Thyroid gland (tissue), 4 donors: ENCODE results near the gene KRTAP2-3.
"Not testable (repeated sequence)": the region's sequence is repeated elsewhere in the genome, so short reads cannot be mapped to it uniquely, and the experiment has no call there.

ENCODE experiments used
- CTCF ChIP-seq, 6 experiments: fragments of 200-600 bp in 3 of 6; fragments of 450-650 bp in 3 of 6; sonication (generic) in 3 of 6; IDR thresholded peaks; one replicate each; pipeline ENCODE4 v1.5.1; 2016 to 2019; ENCODE audit warnings: antibody characterized with exemption in 6 of 6, mild to moderate bottlenecking in 2 of 6, inconsistent platforms in 1 of 6, moderate library complexity in 1 of 6
- POLR2A ChIP-seq, 2 donors: fragments of 450-650 bp; IDR thresholded peaks; one replicate each; pipeline ENCODE4 v1.6.1; 2017; ENCODE audit warnings: antibody characterized with exemption in 2 of 2, mild to moderate bottlenecking in 2 of 2, moderate library complexity in 1 of 2

GRCh38 chr17:41084100-41084856, 24.4 kb upstream of the KRTAP2-3 start, which contains the start of gene KRTAP4-7:
- TF ChIP-seq CTCF, POLR2A (IDR thresholded peaks at IDR 0.05): not testable (repeated sequence)
